DMS 273 (cell line): ENCODE measurements around the gene AUTS2.

Experiments
- DNase-seq: peaks from one replicate; lab custom pipeline; 2025; ENCODE audit not compliant: unreplicated experiment; lab: John Stamatoyannopoulos, UW

The AUTS2 gene

GRCh38 chr7:70094831-70095230 lies 496.6 kb downstream of the AUTS2 start:
- no peak for DNase-seq

GRCh38 chr7:70097645-70098044 lies 499.4 kb downstream of the AUTS2 start:
- DNase-seq: peak; percentile 28

- peak; percentile 58 for DNase-seq
Measured at GRCh38 chr7:70098133-70098561, 499.9 kb downstream of the AUTS2 start.

GRCh38 chr7:70098905-70099672 lies 500.8 kb downstream of the AUTS2 start:
- no peak for DNase-seq

GRCh38 chr7:70104243-70104642 lies 506.0 kb downstream of the AUTS2 start:
- DNase-seq: peak; percentile 34

GRCh38 chr7:70113078-70113477 lies 514.8 kb downstream of the AUTS2 start:
- no peak for DNase-seq

GRCh38 chr7:70113536-70113935 lies 515.3 kb downstream of the AUTS2 start:
- DNase-seq: no peak

- DNase-seq: no peak
Measured at GRCh38 chr7:70114806-70115205, 516.5 kb downstream of the AUTS2 start.

- no peak for DNase-seq
Measured at GRCh38 chr7:70116244-70116643, 518.0 kb downstream of the AUTS2 start.

GRCh38 chr7:70116867-70117266 lies 518.6 kb downstream of the AUTS2 start:
- no peak for DNase-seq

GRCh38 chr7:70120851-70121250 lies 522.6 kb downstream of the AUTS2 start:
- DNase-seq: no peak

GRCh38 chr7:70131817-70132216 lies 533.5 kb downstream of the AUTS2 start:
- DNase-seq: peak; percentile 69

GRCh38 chr7:70132226-70132851 lies 534.1 kb downstream of the AUTS2 start:
- peak; percentile 53 for DNase-seq

GRCh38 chr7:70132852-70133690 lies 534.8 kb downstream of the AUTS2 start:
- peak; percentile 74 for DNase-seq

GRCh38 chr7:70134029-70134770 lies 535.9 kb downstream of the AUTS2 start:
- peak; percentile 95 for DNase-seq

- peak; percentile 94 for DNase-seq
Measured at GRCh38 chr7:70135656-70136055, 537.4 kb downstream of the AUTS2 start.

GRCh38 chr7:70137126-70137525 lies 538.9 kb downstream of the AUTS2 start:
- DNase-seq: no peak

GRCh38 chr7:70142247-70142932 lies 544.1 kb downstream of the AUTS2 start:
- DNase-seq: no peak

- peak; percentile 61 for DNase-seq
Measured at GRCh38 chr7:70143075-70144044, 545.1 kb downstream of the AUTS2 start.
